HepG2 (cell line): Measurements from ENCODE around the gene PTX4. TPM values are rescaled to one million over a fixed set of nuclear protein-coding genes. Genes with fewer than 3 reads are reported as not detected.

Experiments
- ATAC-seq: fragments of 200-7000 bp; cut with Tn5 transposase; 3 replicates; pipeline ENCODE4 v1.9.1; 2020; ENCODE audit warnings: mild to moderate bottlenecking, moderate library complexity
- BruUV-seq: library from RNA; stranded (reverse); fragments of 400-500 nt; replicated peaks from 2 replicates; lab custom pipeline; 2021; lab: Mats Ljungman, UMichigan
- CTCF ChIA-PET: fragments of 300-600 bp; formaldehyde crosslinking; extraction: SDS; loops from one replicate; lab custom pipeline; 2021; ENCODE audit warnings: low total read pairs, inconsistent platforms, low intra/inter-chr PET ratio; lab: Yijun Ruan, JAX
- POLR2A ChIA-PET: fragments of 350-600 bp; sonication (Branson Sonifier 250); formaldehyde crosslinking; loops from one replicate; lab custom pipeline; 2020; ENCODE audit warnings: antibody characterized with exemption, inconsistent platforms; lab: Yijun Ruan, JAX
- DNase-seq: peaks from one replicate; pipeline ENCODE4 v3.0.0-alpha.2; 2015; ENCODE audit warnings: low spot score
- FAIRE-seq: peaks from 3 replicates; lab custom pipeline; 2011; peaks lifted over from hg19 to GRCh38; lab: Jason Lieb, UNC
- H2AFZ ChIP-seq: one replicate; pipeline ENCODE4 v1.6.1; 2011; ENCODE audit warnings: low read length, inconsistent platforms
- H3K27ac ChIP-seq: fragments of 300-600 bp; 3 replicates; pipeline ENCODE4 v1.8.0; 2011; ENCODE audit warnings: mixed run types, mild to moderate bottlenecking, mixed read lengths, low read length, inconsistent platforms; ENCODE audit not compliant: insufficient read depth; ENCODE audit errors: extremely low read length
- H3K27me3 ChIP-seq, 2 experiments: fragments of 200-600 bp in 1 of 2; 2 replicates in 1 of 2; 3 replicates in 1 of 2; pipeline versions ENCODE4 v1.6.0 to v1.8.0; 2011; ENCODE audit warnings: low read length in 2 of 2, mild to moderate bottlenecking in 2 of 2, moderate library complexity in 2 of 2, inconsistent platforms in 1 of 2; ENCODE audit not compliant: insufficient read depth in 2 of 2, control insufficient read depth in 1 of 2
- H3K36me3 ChIP-seq, 2 experiments: fragments of 200-600 bp in 1 of 2; replicated peaks in 1 of 2; 2 replicates in 1 of 2; 3 replicates in 1 of 2; pipeline versions ENCODE4 v1.5.1 to v1.8.0; 2011; ENCODE audit warnings: low read length in 2 of 2, inconsistent platforms in 1 of 2; ENCODE audit not compliant: insufficient read depth in 2 of 2, control insufficient read depth in 1 of 2
- H3K4me1 ChIP-seq: 2 replicates; pipeline ENCODE4 v1.5.1; 2012; ENCODE audit warnings: low read length, inconsistent platforms; ENCODE audit not compliant: insufficient read depth
- H3K4me2 ChIP-seq: 2 replicates; pipeline ENCODE4 v1.6.0; 2011; ENCODE audit warnings: low read depth, low read length, inconsistent platforms
- H3K4me3 ChIP-seq, 3 experiments: fragments of 200-600 bp in 1 of 3; sonication (generic), shearing (Covaris generic) in 1 of 3; replicated peaks in 1 of 3; 2 replicates each; pipeline ENCODE4 v1.5.1; 2011 to 2016; ENCODE audit warnings: low read length in 3 of 3, inconsistent platforms in 2 of 3, low read depth in 2 of 3, mild to moderate bottlenecking in 2 of 3, control low read depth in 1 of 3, mixed read lengths in 1 of 3; ENCODE audit not compliant: insufficient read depth in 1 of 3
- H3K79me2 ChIP-seq: one replicate; pipeline ENCODE4 v1.6.1; 2011; ENCODE audit warnings: low read length, inconsistent platforms; ENCODE audit not compliant: insufficient read depth
- H3K9ac ChIP-seq: 2 replicates; pipeline ENCODE4 v1.6.0; 2011; ENCODE audit warnings: mild to moderate bottlenecking, low read depth, low read length, inconsistent platforms; ENCODE audit not compliant: insufficient read depth
- H3K9me3 ChIP-seq: 2 replicates; pipeline ENCODE4 v1.5.1; 2012; ENCODE audit warnings: mild to moderate bottlenecking, low read length
- H4K20me1 ChIP-seq: 2 replicates; pipeline ENCODE4 v1.6.0; 2011; ENCODE audit warnings: inconsistent platforms, mild to moderate bottlenecking, low read length, moderate library complexity; ENCODE audit not compliant: insufficient read depth
- ATAD3A ChIP-seq: sonication (generic); formaldehyde crosslinking; IDR thresholded peaks from 2 replicates; pipeline ENCODE4 v1.4.0; 2020; ENCODE audit warnings: missing genetic modification reagents
- ATF5 ChIP-seq: sonication (generic); formaldehyde crosslinking; IDR thresholded peaks from 2 replicates; pipeline ENCODE4 v1.4.0; 2020; ENCODE audit warnings: mild to moderate bottlenecking, low read depth, missing genetic modification reagents
- CAMTA2 ChIP-seq: sonication (generic); formaldehyde crosslinking; IDR thresholded peaks from 2 replicates; pipeline ENCODE4 v1.4.0; 2020; ENCODE audit warnings: mild to moderate bottlenecking, missing genetic modification reagents, borderline replicate concordance
- FOXA1 ChIP-seq, 2 experiments: fragments of 450-650 bp in 1 of 2; sonication (generic) in 1 of 2; formaldehyde crosslinking in 1 of 2; IDR thresholded peaks; 2 replicates each; pipeline versions ENCODE4 v1.4.0 to v1.6.1; 2016 to 2020; ENCODE audit warnings: missing genetic modification reagents in 1 of 2
- HDAC2 ChIP-seq: sonication (generic); formaldehyde crosslinking; IDR thresholded peaks from 2 replicates; pipeline ENCODE4 v1.4.0; 2020; ENCODE audit warnings: missing genetic modification reagents
- IRF9 ChIP-seq: sonication (generic); formaldehyde crosslinking; IDR thresholded peaks from 2 replicates; pipeline ENCODE4 v1.8.0; 2022; ENCODE audit warnings: missing genetic modification reagents, mild to moderate bottlenecking, borderline replicate concordance
- LRRFIP1 ChIP-seq: sonication (generic); formaldehyde crosslinking; conservative IDR thresholded peaks from 2 replicates; pipeline ENCODE4 v1.4.0; 2020; ENCODE audit warnings: missing genetic modification reagents
- NRL ChIP-seq: sonication (generic); formaldehyde crosslinking; IDR thresholded peaks from 2 replicates; pipeline ENCODE4 v1.5.0; 2020; ENCODE audit warnings: missing genetic modification reagents, mild to moderate bottlenecking, moderate library complexity, borderline replicate concordance
- ZKSCAN8 ChIP-seq: IDR thresholded peaks from 2 replicates; pipeline ENCODE4 v1.6.1; 2016; ENCODE audit warnings: borderline replicate concordance, missing genetic modification reagents, missing compliant biosample characterization
- ZNF256 ChIP-seq: sonication (generic); formaldehyde crosslinking; conservative IDR thresholded peaks from 2 replicates; pipeline ENCODE4 v1.4.0; 2020; ENCODE audit warnings: missing genetic modification reagents
- ZNF281 ChIP-seq: sonication (generic); formaldehyde crosslinking; IDR thresholded peaks from 2 replicates; pipeline ENCODE4 v1.4.0; 2020; ENCODE audit warnings: missing genetic modification reagents, borderline replicate concordance
- ZNF329 ChIP-seq: sonication (generic); formaldehyde crosslinking; IDR thresholded peaks from 2 replicates; pipeline ENCODE4 v1.9.0; 2021; ENCODE audit warnings: low read depth, mild to moderate bottlenecking, missing genetic modification reagents
- ZNF468 ChIP-seq: sonication (generic); formaldehyde crosslinking; IDR thresholded peaks from 2 replicates; pipeline ENCODE4 v1.8.0; 2022; ENCODE audit warnings: mild to moderate bottlenecking, moderate library complexity, missing genetic modification reagents
- ZNF629 ChIP-seq: sonication (generic); formaldehyde crosslinking; conservative IDR thresholded peaks from 2 replicates; pipeline ENCODE4 v1.5.0; 2020; ENCODE audit warnings: missing genetic modification reagents
- WGBS: methylation state at CpG from one replicate; pipeline ENCODE4 v1.1.6; 2017; ENCODE audit warnings: low lambda C conversion rate; 5-methylcytosine and 5-hydroxymethylcytosine counted together
- in situ Hi-C: cut with HindIII; loops from 2 replicates; pipeline ENCODE4 v1.10.0; 2017; ENCODE audit warnings: low pct_unique_long_range_greater_than_20kb; ENCODE audit not compliant: extremely low pct_ligation_motif_present
- intact Hi-C: fragments of 100-400 bp; cut with micrococcal nuclease; formaldehyde crosslinking; loops from one replicate; pipeline ENCODE4 v1.10.0; 2022; ENCODE audit not compliant: unreplicated experiment
- polyA plus RNA-seq, 8 experiments: library from polyadenylated mRNA; depleted of rRNA in 3 of 8; stranded (reverse) in 7 of 8; unstranded in 1 of 8; fragments of >200 nt; fragmentation: Illumina TruSeq in 4 of 8; extraction: Trizol in 4 of 8; gene quantifications; 2 replicates each; pipeline versions ENCODE4 v1.2.1 to v1.2.3, GENCODE V29; 2011 to 2016; ENCODE audit warnings: low read depth in 4 of 8, missing spikeins in 1 of 8, mixed read lengths in 1 of 8; ENCODE audit not compliant: insufficient read depth in 1 of 8
- total RNA-seq, 5 experiments: library from RNA; depleted of rRNA; stranded (reverse); fragments of >200 nt; fragmentation: Illumina TruSeq; extraction: Trizol; gene quantifications; 2 replicates each; pipeline ENCODE4 v1.2.3, GENCODE V29; 2016; ENCODE audit warnings: low read depth in 1 of 5

Gene PTX4
- total and polyA plus RNA-seq, 2 of the 13 experiments (the other 11 are each of a cell fraction or from before 2014, with no cell fraction given) = 0.04 TPM; not detected in 1

GRCh38 chr16:1533443-1533951, 44.8 kb upstream of the PTX4 start, which contains the start of gene TMEM204:
TMEM204 (plus strand) TSS chr16:1533666; CDS start chr16:1534276, 610 bp downstream.
- Histone ChIP-seq H3K27ac (no peak within 1 kb of the TSS), H3K79me2 (no peaks in the 10 kb centered on the region), H3K4me2 (no peak within 1 kb of the TSS), H3K36me3 (no peaks in the 10 kb centered on the region), H3K9ac (no peak within 1 kb of the TSS), H3K27me3 (no peaks in the 10 kb centered on the region), H3K4me1 (peaks cover under 1% of the 10 kb centered on the region; the same call in 1 of the 2 replicates), H2AFZ (no peak within 1 kb of the TSS), H3K9me3 (no peaks in the 10 kb centered on the region), H4K20me1 (no peaks in the 10 kb centered on the region), H3K4me3 (no peak within 1 kb of the TSS)
- intact Hi-C loops = no loop called here
- WGBS = 93% methylated on average over 17 of the region's 27 CpGs
- POLR2A ChIA-PET = no interaction called here
- no peak for ATAC-seq
- in situ Hi-C loops = no loop called here
- BruUV-seq = no TSS peak
- no peak for DNase-seq
- CTCF ChIA-PET = no interaction called here
- FAIRE-seq = no peak
- TF ChIP-seq ZNF629 (CRISPR knock-in tag) = no peak
- TF ChIP-seq ATF5 (CRISPR knock-in tag) = no peak
- no peak for TF ChIP-seq LRRFIP1
- TF ChIP-seq NRL = no peak
- no peak for TF ChIP-seq ZKSCAN8 (CRISPR knock-in tag)
- TF ChIP-seq ATAD3A (CRISPR knock-in tag) = no peak
- TF ChIP-seq ZNF329 (CRISPR knock-in tag) = no peak
- TF ChIP-seq IRF9 (CRISPR knock-in tag) = no peak
- TF ChIP-seq ZNF256 (CRISPR knock-in tag) = no peak
- no peak for TF ChIP-seq FOXA1 (IDR thresholded peaks at IDR 0.05)
- TF ChIP-seq FOXA1 (CRISPR knock-in tag; IDR thresholded peaks at IDR 0.05) = no peak
- no peak for TF ChIP-seq ZNF281 (CRISPR knock-in tag)
- TF ChIP-seq ZNF468 (CRISPR knock-in tag) = no peak
- no peak for TF ChIP-seq HDAC2
- TF ChIP-seq CAMTA2 (CRISPR knock-in tag) = no peak
